ENCODE data around the gene POU5F1.

Gene POU5F1

DNA sequence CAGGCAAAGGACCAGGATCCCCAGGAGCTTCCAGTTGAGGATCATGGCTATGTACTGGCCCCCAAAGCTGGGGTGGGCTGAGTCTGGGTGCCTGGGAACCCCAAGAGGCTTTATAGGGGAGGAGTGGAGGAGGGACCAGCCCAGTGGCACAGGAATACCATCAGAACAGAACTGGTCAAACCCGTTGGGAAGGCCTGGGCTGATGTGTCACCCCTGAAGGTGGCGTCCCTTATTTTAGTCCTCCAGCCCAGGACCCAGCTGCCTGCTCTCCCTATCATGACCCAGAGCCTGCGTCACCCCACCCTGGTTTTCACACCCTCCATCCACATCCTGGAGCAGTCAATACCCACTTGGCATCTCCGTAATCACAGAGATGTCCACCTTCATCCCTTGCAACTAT, 31.5 kb downstream of the POU5F1 start, which contains the start of gene PSORS1C2:
PSORS1C2 (minus strand) TSS at position 85 of the 400 bp plus-strand sequence; CDS start at position 45, 40 bp downstream.
- no peak for DNase-seq (ENCODE audit: low read depth)

DNA sequence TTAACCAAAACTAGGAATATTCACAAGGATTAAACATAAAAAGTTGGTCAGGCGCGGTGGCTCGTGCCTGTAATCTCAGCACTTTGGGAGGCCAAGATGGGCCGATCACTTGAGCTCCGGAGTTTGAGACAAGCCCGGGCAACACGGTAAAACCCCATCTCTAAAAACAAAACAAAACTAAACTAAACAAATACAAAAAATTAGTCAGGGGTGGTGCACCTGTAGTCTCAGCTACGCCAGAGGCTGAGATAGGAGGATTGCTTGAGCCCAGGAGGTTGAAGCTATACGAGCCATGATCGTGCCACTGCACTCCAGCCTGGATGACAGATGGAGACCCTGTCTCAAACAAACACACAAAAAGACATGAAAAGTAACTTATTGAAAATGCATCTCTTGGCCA, 34.8 kb downstream of the POU5F1 start:
- DNase-seq (ENCODE audit: low read depth) = no peak

DNA sequence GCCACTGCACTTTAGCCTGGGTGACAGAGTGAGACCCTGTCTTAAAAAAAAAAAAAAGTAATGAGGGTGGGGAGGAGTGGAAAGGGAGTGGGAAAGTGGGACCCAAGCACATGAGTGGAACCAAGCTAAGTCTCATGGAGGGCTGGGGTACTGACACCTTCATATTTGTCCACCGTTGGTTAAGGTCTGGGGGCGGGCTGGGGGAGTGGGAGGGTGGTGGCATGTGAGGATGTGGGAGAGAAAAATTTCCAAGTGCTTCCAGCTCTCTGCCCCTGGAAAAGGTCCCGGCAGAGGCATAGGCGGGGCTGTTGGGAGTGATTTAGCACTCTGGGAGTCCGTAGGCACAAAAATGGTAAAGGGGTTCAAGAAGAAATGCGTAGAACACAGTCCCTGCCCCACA, 37.7 kb downstream of the POU5F1 start:
- DNase-seq (ENCODE audit: low read depth) = no peak

DNA sequence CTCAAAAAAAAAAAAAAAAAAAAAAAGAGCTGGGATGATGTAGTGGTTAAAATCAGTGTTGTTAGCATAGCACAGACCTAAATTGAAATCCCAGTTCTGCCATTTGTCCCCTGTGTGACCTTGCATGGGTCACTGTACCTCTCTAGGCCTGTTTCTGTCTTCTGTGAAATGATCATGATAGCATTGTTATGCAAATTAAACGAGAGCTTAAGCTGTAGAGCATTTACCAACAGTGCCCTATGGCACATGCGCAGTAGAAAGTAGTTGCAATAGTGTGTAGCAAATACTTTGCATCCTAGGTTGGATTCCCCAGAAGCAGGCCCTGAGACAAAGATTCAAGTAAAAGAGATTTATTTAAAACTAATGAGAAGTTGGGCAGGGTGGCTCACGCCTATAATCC, 38.9 kb downstream of the POU5F1 start:
- no peak for DNase-seq (ENCODE audit: low read depth)

DNA sequence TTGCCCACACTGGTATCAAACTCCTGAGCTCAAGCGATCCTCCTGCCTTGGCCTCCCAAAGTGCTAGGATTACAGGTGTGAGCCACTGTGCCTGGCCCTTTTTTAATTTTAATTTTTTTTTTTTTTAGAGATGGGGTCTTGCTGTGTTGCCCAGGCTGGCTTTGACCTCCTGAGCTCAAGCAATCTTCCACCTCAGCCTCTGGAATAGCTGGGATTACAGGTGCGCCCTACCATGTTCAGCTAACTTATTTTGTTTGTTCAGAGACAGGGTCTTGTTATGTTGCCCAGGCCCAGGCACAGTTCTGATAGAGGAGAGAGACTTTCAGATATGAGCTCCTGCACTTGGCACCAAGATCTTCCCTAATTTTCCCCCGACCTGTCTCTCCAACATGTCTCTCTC, 39.7 kb downstream of the POU5F1 start:
- DNase-seq (ENCODE audit: low read depth) = no peak

DNA sequence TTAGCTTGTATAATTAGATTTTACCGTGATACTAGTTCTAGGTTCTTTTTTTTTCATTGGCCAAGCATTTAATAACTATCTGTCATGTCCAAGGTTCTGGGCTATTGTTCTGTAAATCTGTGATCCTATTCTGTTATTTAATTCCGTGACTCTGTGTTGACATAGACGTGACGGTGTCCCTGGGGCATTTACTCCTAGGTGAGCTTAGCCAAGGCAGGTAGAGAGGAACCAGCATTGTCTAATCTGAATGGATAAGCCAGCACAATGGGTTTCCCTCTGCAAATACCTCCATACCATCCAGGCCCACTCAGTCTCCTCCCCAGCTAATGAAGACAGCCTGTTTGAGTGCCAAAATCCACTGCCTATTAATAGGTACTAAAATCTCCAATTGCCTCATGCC, 41.4 kb downstream of the POU5F1 start:
- no peak for DNase-seq (ENCODE audit: low read depth)

DNA sequence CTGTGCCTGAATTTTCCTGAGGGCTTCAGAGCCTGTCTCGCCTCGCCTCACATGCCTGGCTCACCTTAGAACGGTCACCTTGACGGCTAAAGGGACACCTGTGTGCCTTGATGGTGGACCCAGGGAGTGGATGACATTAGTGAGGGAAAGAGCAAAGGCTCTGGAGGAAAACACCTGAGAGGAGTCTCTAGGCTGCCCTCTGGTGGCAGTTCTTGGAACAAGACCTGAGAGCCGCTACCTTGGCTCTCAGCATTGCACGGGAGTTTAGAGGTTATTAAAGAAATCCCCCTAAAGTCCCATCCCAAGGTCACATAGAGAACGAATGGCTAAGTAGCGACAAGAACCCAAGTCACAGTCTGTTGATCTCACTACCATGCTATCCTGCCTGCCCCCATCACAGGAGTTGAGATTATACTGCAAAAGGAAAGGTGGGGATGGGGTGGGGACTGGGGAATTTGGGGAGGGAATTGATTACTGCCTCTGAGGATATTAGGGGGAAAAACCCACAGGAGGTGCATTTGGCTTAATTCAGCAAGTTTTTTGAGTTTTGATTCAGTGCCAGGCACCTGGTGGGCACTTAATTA, 42.3 kb downstream of the POU5F1 start:
- DNase-seq (ENCODE audit: low read depth) = peak; percentile 69

DNA sequence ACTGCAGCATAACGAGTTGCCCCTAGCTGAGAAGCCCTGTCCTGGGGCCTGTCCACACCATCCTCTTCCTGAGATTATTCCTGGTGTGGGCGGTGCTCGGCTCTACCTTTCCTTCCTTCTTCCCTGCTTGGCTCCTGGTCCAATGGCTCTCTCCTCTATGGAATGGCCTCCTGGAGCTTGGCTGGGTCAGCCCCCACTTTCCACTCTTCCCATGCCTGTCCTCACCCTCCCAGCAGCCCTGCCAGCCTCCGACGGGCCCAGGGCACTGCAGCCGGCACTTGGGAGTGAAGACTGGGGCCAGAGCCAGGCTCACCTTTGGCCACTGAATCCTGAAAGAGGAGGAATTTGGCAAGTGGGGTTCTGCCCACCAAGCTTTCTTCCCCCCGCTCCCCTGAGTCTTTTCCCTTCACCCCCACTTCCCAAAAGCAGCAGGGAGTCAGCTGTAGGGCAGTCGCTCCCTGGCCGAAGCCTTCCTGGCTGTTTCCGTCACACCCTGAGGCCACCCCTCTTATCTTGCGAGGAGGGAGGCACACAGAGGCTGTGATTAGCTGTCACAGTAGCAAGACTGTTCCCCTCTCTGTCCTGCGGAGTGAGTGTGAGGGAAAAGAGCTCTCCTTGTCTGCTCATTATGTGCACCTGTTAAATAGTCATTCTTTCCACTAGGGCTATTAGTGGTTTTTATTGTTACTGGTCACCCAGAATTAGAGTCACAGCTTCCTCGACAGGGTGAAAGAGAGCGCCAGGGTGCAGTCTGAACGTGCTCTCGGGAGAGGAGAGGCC, 43.9 kb downstream of the POU5F1 start:
- no peak for DNase-seq (ENCODE audit: low read depth)

DNA sequence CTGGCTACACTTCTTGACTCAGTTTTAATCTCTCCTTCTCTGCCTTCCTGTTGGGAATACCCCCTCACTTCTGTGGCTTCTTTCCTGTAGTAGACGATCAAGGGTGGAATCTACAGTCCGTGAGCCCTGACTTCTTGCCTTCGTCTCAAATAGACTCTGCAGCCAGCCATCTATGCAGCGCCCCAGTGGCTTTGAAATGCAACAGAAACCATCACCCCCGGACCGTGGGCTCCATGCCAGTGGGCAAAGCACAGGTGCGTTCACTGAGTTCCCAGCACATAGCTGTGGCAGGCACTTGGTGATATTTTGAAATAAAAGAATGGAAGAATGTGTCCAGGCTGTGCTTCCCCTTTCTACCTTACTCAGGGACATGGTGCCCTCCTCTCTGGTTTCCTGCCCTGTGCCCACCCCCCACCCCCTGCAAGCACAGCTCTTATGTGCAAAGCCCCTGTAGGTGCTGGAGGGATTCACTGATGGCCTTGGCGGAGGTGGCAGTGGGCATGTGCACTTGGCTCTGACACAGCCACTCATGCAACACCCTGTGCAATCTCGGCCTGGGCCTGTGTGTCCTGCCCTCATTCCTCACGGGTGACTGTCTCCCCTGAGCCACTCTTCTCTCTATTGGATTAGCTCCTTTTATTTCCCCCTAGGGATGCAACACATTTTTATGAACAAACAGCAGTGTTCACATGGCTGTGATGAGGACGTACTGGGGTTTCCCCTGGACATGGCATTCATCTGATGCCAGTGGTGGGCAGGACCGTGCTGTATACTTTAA, 44.7 kb downstream of the POU5F1 start:
- DNase-seq (ENCODE audit: low read depth) = no peak

DNA sequence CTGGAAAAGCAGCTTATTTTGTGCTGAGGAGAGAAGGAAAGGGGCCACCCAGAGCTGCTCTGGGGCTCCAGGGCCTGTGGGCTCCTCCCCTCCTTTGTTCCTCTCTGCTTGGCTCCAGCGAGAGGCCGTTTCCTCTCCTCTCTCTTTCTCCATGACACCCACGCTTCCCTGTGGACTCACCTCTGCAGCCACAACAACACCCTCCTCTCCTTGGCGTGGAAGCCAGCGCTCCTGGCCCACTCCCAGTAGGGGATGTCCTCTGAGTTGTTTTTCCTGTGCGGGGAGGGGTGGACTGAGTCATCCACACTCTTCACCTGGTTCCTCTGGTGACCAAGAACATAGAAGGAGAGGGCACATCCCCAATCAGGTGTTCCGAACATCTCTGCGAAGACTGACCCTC, 45.3 kb downstream of the POU5F1 start:
- DNase-seq (ENCODE audit: low read depth) = no peak

DNA sequence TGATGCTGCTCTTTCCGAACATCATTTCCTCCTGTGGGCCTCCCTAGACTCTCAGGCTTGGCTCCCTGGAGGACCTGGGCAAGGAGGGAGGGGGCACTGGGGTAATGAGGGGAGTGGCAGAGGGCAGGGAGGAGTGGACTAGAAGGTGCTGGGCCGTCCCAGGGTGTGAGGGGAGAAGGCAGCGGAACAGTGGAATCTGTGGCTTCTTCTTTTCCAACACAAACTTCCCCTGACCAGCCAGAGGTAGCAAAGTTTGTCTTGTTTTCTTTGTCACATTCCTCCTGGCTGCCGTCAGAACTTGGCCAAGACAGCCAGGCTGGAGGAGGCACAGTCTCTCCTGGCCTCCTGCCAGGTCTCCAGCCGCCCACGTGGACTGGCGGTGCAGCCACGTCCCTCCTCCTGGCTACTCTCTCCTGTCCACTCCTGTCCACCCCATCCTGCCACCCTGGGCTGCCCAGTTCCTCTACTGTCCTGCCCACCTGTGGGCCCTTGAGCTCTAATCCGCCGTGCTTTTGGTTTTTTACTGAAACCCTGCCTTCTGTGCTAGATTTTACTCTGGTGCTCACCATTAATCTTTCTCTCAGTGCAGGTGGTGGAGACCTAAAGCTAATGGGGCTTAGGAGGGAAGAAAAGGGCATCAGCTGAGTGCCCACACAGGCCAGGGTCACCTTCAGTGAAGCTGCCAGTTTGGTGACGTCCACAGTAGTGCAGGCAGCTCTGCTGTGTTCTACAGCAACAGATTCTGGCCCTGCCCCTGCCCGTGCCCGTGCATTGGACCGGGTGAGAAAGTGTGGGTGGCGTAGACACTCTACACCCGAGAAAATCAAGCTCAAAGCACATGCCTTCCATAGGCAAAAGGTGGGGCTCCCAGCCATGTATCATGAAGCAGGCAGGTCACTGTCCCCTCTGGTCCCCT, 47.4 kb downstream of the POU5F1 start:
- no peak for DNase-seq (ENCODE audit: low read depth)

DNA sequence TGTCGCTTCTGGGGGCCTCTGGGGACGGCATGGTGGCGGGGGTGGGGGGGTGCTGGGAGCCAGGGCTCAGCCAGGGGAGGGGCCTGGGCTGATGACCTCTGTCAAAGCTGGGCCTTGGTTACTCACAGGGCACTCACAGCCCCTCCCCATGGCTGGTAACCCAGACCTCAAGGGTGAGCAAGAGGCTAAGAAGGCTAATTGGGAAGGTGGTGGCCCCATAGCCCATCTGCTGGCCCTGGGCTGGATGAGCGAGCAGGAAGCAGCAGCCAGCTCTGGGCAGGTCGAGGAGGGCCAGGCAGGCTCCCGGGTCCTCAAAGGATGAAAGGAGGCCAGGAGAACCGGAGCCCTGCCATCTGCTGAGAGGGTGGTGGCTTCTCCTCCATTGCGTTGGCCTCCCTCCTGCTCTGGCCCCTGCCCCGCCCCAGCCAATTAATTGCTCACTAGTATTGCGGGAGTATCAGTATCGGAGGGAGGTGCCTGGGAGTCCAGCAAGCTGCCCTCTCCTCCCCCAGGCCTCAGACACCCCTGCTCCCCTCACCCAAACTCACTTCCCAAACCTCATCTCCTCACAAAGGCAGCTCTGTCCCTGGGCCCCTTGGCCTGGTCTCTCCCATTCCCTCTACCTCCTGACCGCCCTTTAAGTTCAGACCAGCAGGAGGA, 49.2 kb downstream of the POU5F1 start:
- no peak for DNase-seq (ENCODE audit: low read depth)

DNA sequence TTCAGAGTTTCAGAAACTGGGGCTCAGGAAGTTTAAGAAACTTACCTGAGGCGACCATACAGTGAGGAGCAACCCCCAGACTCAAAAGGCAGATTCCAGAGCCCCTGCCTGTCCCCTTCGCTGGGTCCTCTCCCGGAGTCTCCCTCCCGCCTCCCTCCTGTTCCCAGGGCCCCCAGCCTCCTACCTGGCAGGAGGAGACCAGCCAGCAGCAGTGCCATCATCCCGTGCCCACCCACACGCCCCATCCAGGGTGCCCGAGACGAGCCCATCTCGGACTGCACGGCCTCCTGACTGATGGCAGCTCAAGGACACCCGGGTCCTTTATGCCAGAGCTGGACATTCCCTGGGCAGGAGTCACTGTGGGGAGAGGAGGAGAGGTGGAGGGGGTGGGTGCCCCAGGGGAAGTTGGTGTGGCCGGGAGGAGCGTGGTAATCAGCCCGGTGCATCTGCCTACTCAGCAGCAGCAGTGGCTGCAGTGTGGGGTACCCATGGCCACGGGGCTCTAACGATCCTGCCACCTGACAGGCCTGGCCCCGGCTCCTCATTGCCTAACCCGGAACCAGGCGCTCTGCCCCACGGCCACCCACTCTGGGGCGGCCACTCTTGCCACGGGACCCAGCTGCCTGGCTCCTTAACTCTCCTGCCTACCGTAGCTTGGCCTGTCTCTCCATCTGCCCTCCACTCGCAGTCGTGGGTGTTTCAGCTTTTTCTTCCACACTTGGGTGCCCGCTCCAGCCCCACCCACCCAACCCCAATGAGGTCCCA, 50.1 kb downstream of the POU5F1 start, which contains the start of gene CDSN:
CDSN (minus strand) TSS at position 296 of the 765 bp plus-strand sequence; CDS start at position 269, 27 bp downstream.
- no peak for DNase-seq (ENCODE audit: low read depth)

DNA sequence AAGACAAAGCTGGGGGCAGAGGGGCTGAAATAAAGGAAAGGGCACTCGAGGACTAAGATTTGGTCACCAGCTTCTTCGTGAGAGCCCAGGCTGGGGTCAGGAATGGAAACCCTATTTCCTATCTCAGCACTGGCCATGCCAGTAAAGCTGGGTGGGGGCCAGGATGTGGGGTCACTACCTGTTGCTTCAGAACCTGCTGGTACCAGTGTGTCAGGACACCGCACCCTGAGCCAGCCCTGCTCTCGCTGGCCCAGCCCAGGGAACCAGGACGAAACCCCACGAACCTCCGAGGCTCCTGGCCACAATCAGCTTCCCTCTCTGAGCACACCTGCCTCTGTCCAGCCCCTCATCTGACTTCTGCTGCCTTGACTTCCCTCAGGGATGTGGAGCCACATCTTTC, 52.3 kb downstream of the POU5F1 start:
- no peak for DNase-seq (ENCODE audit: low read depth)

DNA sequence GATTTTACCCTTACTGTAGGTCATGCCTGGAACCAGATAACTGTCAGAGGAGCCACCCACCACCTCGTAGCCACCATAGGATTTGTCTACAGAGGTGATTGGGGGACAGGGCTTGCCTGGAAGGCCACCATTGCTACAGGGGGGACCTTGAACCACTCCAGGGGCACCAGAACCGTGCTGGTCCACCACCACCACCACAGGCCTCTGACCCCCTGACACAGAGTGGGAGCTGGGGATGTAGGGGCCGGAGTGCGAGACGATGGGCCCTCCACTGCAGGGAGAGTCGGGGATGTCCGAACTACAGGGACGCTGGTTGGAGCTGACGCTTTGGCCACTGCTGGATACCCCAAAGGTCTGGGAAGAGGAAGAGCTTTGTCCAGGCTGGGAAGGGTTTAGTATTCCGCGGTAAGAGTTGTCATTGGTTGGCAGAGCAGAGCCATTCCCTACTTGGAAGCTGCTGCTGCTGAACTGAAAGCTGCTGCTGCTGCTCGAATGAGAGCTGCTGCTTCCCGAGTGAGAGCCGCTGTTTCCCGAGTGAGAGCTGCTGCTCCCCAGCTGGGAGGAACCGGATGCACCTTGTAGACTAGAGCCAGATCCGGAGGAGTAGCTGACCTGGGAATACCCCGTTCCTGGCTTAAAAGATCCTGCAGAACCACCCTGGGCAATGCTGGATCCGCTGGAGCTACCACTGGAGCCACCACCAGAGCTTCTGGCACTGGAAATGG, 53.7 kb downstream of the POU5F1 start:
- no peak for DNase-seq (ENCODE audit: low read depth)

DNA sequence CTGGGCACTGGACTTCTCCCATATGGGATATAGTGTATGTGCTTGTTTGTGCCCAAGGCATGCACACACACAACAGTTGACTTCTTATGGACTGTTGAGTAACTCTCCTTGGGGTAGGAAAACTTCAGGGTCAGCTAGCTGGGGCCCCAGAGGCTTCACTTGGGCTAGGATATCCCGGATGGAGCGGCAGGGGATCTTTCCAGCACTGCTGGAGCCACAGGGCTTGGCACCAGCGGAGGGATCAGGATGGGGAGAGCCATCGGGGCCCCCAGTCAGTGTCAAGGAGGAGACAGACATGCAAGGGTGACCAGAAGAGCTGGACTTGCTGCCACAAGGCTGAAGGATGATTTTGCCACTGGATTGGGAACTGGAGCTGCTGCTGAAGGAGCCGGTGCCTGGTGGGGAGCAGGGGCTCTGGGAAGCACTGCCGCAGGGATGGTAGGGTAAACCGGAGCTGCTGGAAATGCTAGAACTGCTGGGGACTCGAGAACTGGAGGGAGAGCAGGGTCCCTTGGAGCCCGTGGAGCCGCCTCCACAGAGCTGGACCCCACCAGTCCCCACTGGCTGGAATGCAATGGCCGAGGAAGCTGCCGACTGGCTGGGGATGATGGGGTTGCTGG, 54.4 kb downstream of the POU5F1 start:
- DNase-seq (ENCODE audit: low read depth) = no peak

DNA sequence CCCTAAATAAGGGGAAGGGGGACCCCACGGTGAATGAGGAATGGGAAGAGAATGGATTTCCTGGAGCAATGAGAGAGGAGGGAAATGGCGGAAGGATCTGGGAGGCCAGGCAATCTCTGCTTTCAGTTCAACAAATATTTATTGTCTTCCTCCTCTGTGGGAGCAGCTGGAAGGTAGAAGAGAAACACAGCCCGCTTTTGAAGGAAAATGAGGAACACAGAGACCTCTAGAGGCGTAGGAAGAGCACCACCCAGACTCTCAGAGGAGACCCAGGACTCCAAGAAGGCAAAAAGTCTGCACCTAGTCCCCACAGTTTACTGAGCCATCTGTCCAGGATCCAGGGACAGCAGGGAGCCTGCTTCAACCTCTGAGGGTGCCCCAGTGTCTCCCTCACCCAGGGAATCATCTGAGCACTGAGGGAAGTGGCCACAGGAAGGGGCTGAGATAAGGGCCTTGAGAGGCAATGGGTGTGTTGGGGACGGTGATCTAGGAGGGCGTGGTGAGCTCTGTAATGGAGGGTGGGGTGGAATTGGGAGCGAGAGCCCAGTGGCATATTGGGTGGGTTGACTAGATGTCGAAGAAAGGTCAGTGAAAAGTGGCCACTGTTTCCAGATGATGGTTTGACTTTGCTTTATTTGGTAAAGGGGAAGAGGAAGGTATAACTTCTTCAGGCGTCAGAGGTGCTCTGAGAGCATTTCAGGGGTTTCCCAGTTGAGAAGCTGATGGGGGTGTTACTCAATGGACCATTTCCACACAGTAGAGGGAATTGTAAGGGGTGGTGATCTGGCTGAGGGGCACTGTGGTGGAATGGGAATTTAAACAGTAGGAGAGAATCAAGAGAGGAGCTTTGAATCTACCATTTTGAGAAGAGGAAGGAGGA, 55.3 kb downstream of the POU5F1 start:
- DNase-seq (ENCODE audit: low read depth) = no peak

DNA sequence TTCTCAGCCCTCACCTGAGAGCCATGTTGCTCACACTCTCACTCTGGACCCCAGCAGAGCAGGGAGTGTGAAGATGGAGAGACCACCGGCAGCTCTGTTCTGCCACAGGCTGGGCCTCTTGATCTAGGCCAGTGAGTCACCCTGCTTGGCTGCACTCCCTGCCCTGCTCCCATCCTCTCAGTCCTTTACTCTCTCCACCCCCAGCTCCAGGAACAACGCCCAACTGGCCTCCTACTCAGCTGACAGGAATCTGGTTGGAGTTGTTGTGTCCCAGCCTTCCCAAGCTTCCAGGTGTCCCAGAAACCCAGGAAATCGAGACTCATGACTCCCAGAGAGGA, 56.0 kb downstream of the POU5F1 start, which contains the start of gene PSORS1C1:
PSORS1C1 (plus strand) TSS at position 260 of the 338 bp plus-strand sequence. CDS start 14,833 bp downstream, outside the sequence.
- no peak for DNase-seq (ENCODE audit: low read depth)

Measured in activated T-cell treated with anti-CD3 and anti-CD28 coated beads for 1 hour (primary cell).